ENCODE measurements around the gene SLC35E1. TPM values are rescaled to one million over a fixed set of nuclear protein-coding genes. Genes with fewer than 3 reads are reported as not detected.
"Not testable (repeated sequence)": the region's sequence is repeated elsewhere in the genome, so short reads cannot be mapped to it uniquely, and the experiment has no call there.

Gene SLC35E1
- total RNA-seq, 2 donors from 2014 or later, result 26.6 to 30.6 TPM

GRCh38 chr19:16516923-16517610, 55.1 kb downstream of the SLC35E1 start:
- Mint-ChIP-seq H3K27ac (no peak overlapping the region), H3K9me3 (no peaks in the 10 kb centered on the region), H3K4me3 (no peak overlapping the region), H3K4me1 (no peaks in the 10 kb centered on the region), H3K36me3 (ENCODE audit: low read depth) (peaks cover 57% of the 10 kb centered on the region), H3K27me3 (ENCODE audit: insufficient read depth) (no peaks in the 10 kb centered on the region)
- no peak overlapping the region for H3K27ac ChIP-seq (ENCODE audit: low read depth, low read length)
- H3K36me3 ChIP-seq (ENCODE audit: control insufficient read depth, insufficient read depth, low read length), result peaks cover 41% of the 10 kb centered on the region
- H3K4me1 ChIP-seq (ENCODE audit: control insufficient read depth, insufficient read depth, low read length), result no peaks in the 10 kb centered on the region
- WGBS, 2 experiments (ENCODE audit: insufficient coverage in 1 of 2, insufficient read length in 1 of 2), result 94 to 96% methylated on average over 9 to 14 of the region's 14 CpGs
- no peak for TF ChIP-seq CTCF (conservative IDR thresholded peaks at IDR 0.05)
- no peak overlapping the region for H3K4me3 ChIP-seq (ENCODE audit: low read length)
- H3K9ac ChIP-seq (ENCODE audit: extremely low read depth, low read length, poor library complexity, severe bottlenecking), result no peak overlapping the region
- no peak for DNase-seq
- no peaks in the 10 kb centered on the region for H3K9me3 ChIP-seq (ENCODE audit: control insufficient read depth, low read length)
- no peaks in the 10 kb centered on the region for H3K27me3 ChIP-seq (ENCODE audit: control insufficient read depth, insufficient read depth, low read length, poor library complexity, severe bottlenecking)

GRCh38 chr19:16516381-16516780, 55.8 kb downstream of the SLC35E1 start:
- peaks cover 60% of the 10 kb centered on the region for H3K36me3 Mint-ChIP-seq (ENCODE audit: low read depth)
- no peak overlapping the region for H3K27ac Mint-ChIP-seq

DNA sequence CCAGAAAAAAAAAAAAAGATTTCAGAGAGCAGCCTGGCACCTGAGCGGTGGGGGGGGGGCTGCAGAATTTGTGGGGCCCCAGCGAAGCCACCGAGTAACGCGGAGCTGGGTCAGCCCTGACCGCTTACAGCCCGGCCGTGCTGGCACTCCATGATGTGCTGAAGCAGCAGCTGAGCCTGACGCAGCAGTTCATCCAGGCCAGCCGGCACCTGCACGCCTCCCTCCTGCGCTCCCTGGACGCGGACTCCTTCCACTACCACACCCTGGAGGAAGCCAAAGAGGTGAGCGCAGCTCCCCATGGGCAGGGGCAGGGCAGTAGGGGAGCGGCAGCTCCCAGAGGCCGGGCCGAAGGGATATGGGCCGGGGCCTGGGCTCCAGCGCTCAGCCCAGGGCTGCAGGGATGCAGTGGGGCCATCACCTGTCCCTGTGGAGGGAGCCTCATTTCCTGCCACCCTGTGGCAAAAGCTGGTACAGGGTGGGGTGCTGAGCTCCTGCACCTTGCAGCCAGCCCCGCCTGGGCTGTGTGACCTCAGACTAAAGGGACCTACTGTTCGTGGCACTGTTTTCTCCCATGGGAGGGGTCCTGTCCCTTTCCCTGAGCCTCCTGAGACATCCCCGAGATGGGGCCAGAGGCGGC, 57.7 kb downstream of the SLC35E1 start:
- 93 to 94% methylated on average over 5 to 24 of the region's 24 CpGs for WGBS, 2 experiments (ENCODE audit: insufficient coverage in 1 of 2, insufficient read length in 1 of 2)
- Histone ChIP-seq H3K4me3 (ENCODE audit: low read length) (no peak overlapping the region), H3K9me3 (ENCODE audit: control insufficient read depth, low read length) (no peaks in the 10 kb centered on the region), H3K36me3 (ENCODE audit: control insufficient read depth, insufficient read depth, low read length) (peaks cover 32% of the 10 kb centered on the region), H3K9ac (ENCODE audit: extremely low read depth, low read length, poor library complexity, severe bottlenecking) (no peak overlapping the region), H3K27ac (ENCODE audit: low read depth, low read length) (no peak overlapping the region), H3K27me3 (ENCODE audit: control insufficient read depth, insufficient read depth, low read length, poor library complexity, severe bottlenecking) (no peaks in the 10 kb centered on the region), H3K4me1 (ENCODE audit: control insufficient read depth, insufficient read depth, low read length) (no peaks in the 10 kb centered on the region)
- no peaks in the 10 kb centered on the region for H3K4me1 Mint-ChIP-seq
- DNase-seq, result peak; percentile 75
- TF ChIP-seq CTCF (conservative IDR thresholded peaks at IDR 0.05), result peak; percentile 57
- no peak overlapping the region for H3K4me3 Mint-ChIP-seq
- H3K9me3 Mint-ChIP-seq, result no peaks in the 10 kb centered on the region
- H3K27ac Mint-ChIP-seq, result no peak overlapping the region
- H3K36me3 Mint-ChIP-seq (ENCODE audit: low read depth), result peaks cover 56% of the 10 kb centered on the region
- no peaks in the 10 kb centered on the region for H3K27me3 Mint-ChIP-seq (ENCODE audit: insufficient read depth)

More at GRCh38 chr19:16516381-16516780, 55.8 kb downstream of the SLC35E1 start:
- Histone ChIP-seq H3K27ac (ENCODE audit: low read depth, low read length) (no peak overlapping the region), H3K27me3 (ENCODE audit: control insufficient read depth, insufficient read depth, low read length, poor library complexity, severe bottlenecking) (no peaks in the 10 kb centered on the region), H3K9ac (ENCODE audit: extremely low read depth, low read length, poor library complexity, severe bottlenecking) (no peak overlapping the region), H3K9me3 (ENCODE audit: control insufficient read depth, low read length) (no peaks in the 10 kb centered on the region), H3K4me3 (ENCODE audit: low read length) (no peak overlapping the region), H3K4me1 (ENCODE audit: control insufficient read depth, insufficient read depth, low read length) (no peaks in the 10 kb centered on the region), H3K36me3 (ENCODE audit: control insufficient read depth, insufficient read depth, low read length) (peaks cover 36% of the 10 kb centered on the region)
- H3K4me3 Mint-ChIP-seq, result no peak overlapping the region
- H3K4me1 Mint-ChIP-seq, result no peaks in the 10 kb centered on the region
- H3K9me3 Mint-ChIP-seq, result no peaks in the 10 kb centered on the region
- no peak for TF ChIP-seq CTCF (conservative IDR thresholded peaks at IDR 0.05)
- DNase-seq, result no peak
- H3K27me3 Mint-ChIP-seq (ENCODE audit: insufficient read depth), result no peaks in the 10 kb centered on the region
- 96 to 98% methylated on average over 12 to 14 of the region's 15 CpGs for WGBS, 2 experiments (ENCODE audit: insufficient coverage in 1 of 2, insufficient read length in 1 of 2)

DNA sequence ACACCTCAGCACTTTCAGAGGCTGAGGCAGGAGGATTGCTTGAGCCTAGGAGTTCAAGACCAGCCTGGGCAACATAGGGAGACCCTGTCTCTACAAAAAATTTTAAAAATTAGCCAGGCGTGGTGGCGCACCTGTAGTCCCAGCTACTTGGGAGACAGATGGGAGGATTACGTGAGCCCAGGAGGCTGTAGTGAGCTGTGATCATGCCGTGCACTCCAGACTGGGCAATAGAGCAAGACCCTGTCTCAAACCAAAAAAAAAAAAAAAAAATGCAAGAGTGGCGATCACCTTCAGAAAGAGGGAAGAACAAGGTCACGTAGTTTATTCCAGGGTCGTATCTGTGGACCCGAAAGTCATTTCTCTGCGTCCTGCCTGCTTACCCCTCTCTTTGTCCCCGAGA, 59.6 kb downstream of the SLC35E1 start:
- peaks cover 43% of the 10 kb centered on the region for H3K36me3 Mint-ChIP-seq (ENCODE audit: low read depth)
- H3K9me3 ChIP-seq (ENCODE audit: control insufficient read depth, low read length); H3K27me3 Mint-ChIP-seq (ENCODE audit: insufficient read depth); H3K27me3 ChIP-seq (ENCODE audit: control insufficient read depth, insufficient read depth, low read length, poor library complexity, severe bottlenecking); H3K27ac Mint-ChIP-seq; H3K9me3 Mint-ChIP-seq; H3K9ac ChIP-seq (ENCODE audit: extremely low read depth, low read length, poor library complexity, severe bottlenecking); H3K4me1 Mint-ChIP-seq; H3K4me3 ChIP-seq (ENCODE audit: low read length); H3K27ac ChIP-seq (ENCODE audit: low read depth, low read length); H3K4me3 Mint-ChIP-seq; H3K4me1 ChIP-seq (ENCODE audit: control insufficient read depth, insufficient read depth, low read length); DNase-seq: not testable (repeated sequence)
- WGBS, 2 experiments (ENCODE audit: insufficient coverage in 1 of 2, insufficient read length in 1 of 2), result 91 to 95% methylated on average over 9 to 10 of the region's 10 CpGs
- H3K36me3 ChIP-seq (ENCODE audit: control insufficient read depth, insufficient read depth, low read length), result peaks cover 20% of the 10 kb centered on the region
